Spinal cord (tissue), 10 donors: Measurements from ENCODE around the gene MRPS14. TPM values are rescaled to one million over a fixed set of nuclear protein-coding genes. Genes with fewer than 3 reads are reported as not detected.
"Not testable (repeated sequence)": the region's sequence is repeated elsewhere in the genome, so short reads cannot be mapped to it uniquely, and the experiment has no call there.

Experiments
- DNase-seq, 6 donors: peaks; one replicate each; pipeline versions ENCODE4 v3.0.0 to v3.0.0-alpha.2; 2013 to 2015; ENCODE audit warnings: low spot score in 6 of 6, low read depth in 4 of 6
- H3K27ac ChIP-seq: one replicate; pipeline ENCODE4 v1.5.1; 2013; ENCODE audit warnings: low read depth, low read length, control low read depth
- H3K27me3 ChIP-seq: one replicate; pipeline ENCODE4 v1.6.1; 2013; ENCODE audit warnings: low read length; ENCODE audit not compliant: control insufficient read depth, insufficient read depth
- H3K36me3 ChIP-seq: one replicate; pipeline ENCODE4 v1.6.1; 2013; ENCODE audit warnings: low read length; ENCODE audit not compliant: control insufficient read depth, insufficient read depth
- H3K4me1 ChIP-seq: one replicate; pipeline ENCODE4 v1.6.1; 2013; ENCODE audit warnings: low read length; ENCODE audit not compliant: control insufficient read depth, insufficient read depth
- H3K4me3 ChIP-seq: one replicate; pipeline ENCODE4 v1.5.1; 2013; ENCODE audit warnings: low read depth, low read length, control low read depth
- H3K9me3 ChIP-seq: one replicate; pipeline ENCODE4 v1.6.1; 2013; ENCODE audit warnings: low read length; ENCODE audit not compliant: control insufficient read depth, insufficient read depth
- WGBS: methylation state at CpG from one replicate; pipeline ENCODE4 v1.1.5; 2013; ENCODE audit warnings: missing lambda C conversion rate; ENCODE audit not compliant: insufficient coverage; 5-methylcytosine and 5-hydroxymethylcytosine counted together
- polyA plus RNA-seq, 2 donors: library from polyadenylated mRNA; unstranded; fragments of 120-200 nt; gene quantifications; one replicate each; pipeline ENCODE4 v1.2.1, GENCODE V29; 2013; ENCODE audit not compliant: insufficient read length in 2 of 2
- total RNA-seq, 2 donors: library from RNA; depleted of rRNA in 1 of 2; stranded (reverse); fragments of 120-200 nt in 1 of 2; fragments of >200 nt in 1 of 2; gene quantifications; one replicate each; pipeline versions ENCODE4 v1.2.3 to v1.2.4, GENCODE V29; 2013 to 2014
- donor health status: healthy.

The MRPS14 gene
- total and polyA plus RNA-seq, 4 donors = 42.6 to 58.6 (median 48.1) TPM

GRCh38 chr1:175034775-175035174 lies 11.6 kb upstream of the MRPS14 start:
- DNase-seq = no peak
- Histone ChIP-seq H3K36me3 (no peaks in the 10 kb centered on the region), H3K9me3 (no peaks in the 10 kb centered on the region), H3K27me3 (no peaks in the 10 kb centered on the region), H3K4me1 (peaks cover 5% of the 10 kb centered on the region), H3K27ac (no peak overlapping the region), H3K4me3 (no peak overlapping the region)
- WGBS = no CpG with 5 or more reads among the region's 2 CpGs

DNA sequence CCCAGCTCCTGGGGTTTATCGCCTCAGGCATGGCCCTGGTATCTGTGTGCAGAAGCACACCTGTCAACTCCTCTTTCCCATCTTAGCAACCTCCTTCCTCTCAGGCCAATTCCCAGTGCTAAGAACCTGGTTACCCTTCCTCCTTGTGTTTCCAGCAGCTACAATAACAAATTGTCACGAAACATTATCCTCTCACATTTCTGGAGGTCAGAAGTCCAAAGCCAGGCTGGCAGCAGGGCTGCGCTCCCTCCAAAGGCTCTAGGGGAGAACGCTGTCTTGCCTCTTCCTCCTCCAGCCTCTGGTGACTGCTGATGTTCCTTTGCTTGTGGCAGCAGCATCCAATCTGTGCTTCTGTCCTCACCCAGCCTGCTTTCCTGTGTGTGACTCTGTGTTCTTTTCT lies 10.7 kb upstream of the MRPS14 start:
- H3K4me1 ChIP-seq = peaks cover 8% of the 10 kb centered on the region
- WGBS = 78% methylated on average over 4 of the region's 4 CpGs
- H3K36me3 ChIP-seq = no peaks in the 10 kb centered on the region
- no peaks in the 10 kb centered on the region for H3K27me3 ChIP-seq
- H3K9me3 ChIP-seq = no peaks in the 10 kb centered on the region
- H3K27ac ChIP-seq = no peak overlapping the region
- H3K4me3 ChIP-seq = no peak overlapping the region
- no peak for DNase-seq

- H3K4me1 ChIP-seq = peaks cover 3% of the 10 kb centered on the region
- H3K36me3 ChIP-seq = peaks cover 5% of the 10 kb centered on the region
- DNase-seq = no peak
- H3K9me3 ChIP-seq = no peaks in the 10 kb centered on the region
- H3K27me3 ChIP-seq = no peaks in the 10 kb centered on the region
- WGBS = 83% methylated on average over 1 of the region's 2 CpGs
- H3K4me3 ChIP-seq = no peak overlapping the region
- H3K27ac ChIP-seq = no peak overlapping the region
Observed at GRCh38 chr1:175024773-175025172, 1.5 kb upstream of the MRPS14 start.

- not testable (repeated sequence) for H3K4me1 ChIP-seq, H3K36me3 ChIP-seq, H3K9me3 ChIP-seq, DNase-seq, H3K27me3 ChIP-seq
- WGBS = 90% methylated on average over 2 of the region's 2 CpGs
- Histone ChIP-seq H3K27ac (peak overlapping the region; percentile 89), H3K4me3 (peak overlapping the region; percentile 100)
Observed at GRCh38 chr1:175023922-175024242, 657 bp upstream of the MRPS14 start.

- no peak overlapping the region for H3K4me3 ChIP-seq
- H3K9me3 ChIP-seq = no peaks in the 10 kb centered on the region
- no peaks in the 10 kb centered on the region for H3K4me1 ChIP-seq
- DNase-seq = no peak
- H3K36me3 ChIP-seq = peaks cover 27% of the 10 kb centered on the region
- H3K27me3 ChIP-seq = no peaks in the 10 kb centered on the region
- H3K27ac ChIP-seq = no peak overlapping the region
- WGBS = 80% methylated on average over 1 of the region's 3 CpGs
Observed at GRCh38 chr1:175019524-175019923, 3.7 kb downstream of the MRPS14 start.

DNA sequence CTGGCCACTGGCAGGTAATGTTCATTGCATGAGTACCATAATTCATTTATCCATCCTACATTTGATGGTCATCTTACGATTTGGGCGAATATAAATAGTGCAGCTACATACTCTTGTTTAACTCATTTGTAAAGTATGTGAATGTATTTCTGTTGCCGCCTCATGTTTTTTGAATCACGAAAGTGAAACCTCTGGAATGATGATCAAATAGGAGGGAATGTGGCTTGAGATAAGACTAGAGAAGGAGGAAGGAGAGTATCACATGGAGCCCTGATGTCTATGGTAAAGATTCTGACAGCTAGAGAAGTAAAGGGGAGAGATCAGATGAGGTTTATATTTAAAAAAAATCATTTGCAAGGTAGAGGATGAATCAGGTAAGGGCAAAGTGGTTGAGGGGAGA lies 8.0 kb downstream of the MRPS14 start:
- Histone ChIP-seq H3K27ac (no peak overlapping the region), H3K4me1 (no peaks in the 10 kb centered on the region), H3K4me3 (no peak overlapping the region), H3K9me3 (no peaks in the 10 kb centered on the region), H3K36me3 (peaks cover 28% of the 10 kb centered on the region), H3K27me3 (no peaks in the 10 kb centered on the region)
- no peak for DNase-seq
- WGBS = 100% methylated on average over 2 of the region's 4 CpGs

DNA sequence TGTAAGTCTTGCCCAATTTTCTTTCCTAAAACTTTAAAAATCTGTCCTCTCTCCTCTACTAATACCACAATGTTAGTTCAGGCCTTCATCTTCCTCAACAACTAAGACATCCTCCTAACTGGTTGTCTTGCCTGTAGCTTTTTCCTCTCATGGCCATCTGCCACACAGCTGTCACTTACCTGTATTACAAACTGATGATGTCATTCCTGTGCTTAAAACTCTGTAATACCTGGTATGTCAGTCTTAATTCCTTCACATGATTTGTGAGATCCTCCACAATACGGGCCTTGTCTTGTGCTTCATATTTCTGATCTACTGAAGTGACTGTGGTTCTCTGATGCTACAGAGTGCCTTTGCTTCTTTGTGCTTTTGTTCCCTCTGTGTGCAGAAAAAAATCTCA lies 9.8 kb downstream of the MRPS14 start:
- H3K4me1 ChIP-seq = no peaks in the 10 kb centered on the region
- no peak overlapping the region for H3K27ac ChIP-seq
- no peaks in the 10 kb centered on the region for H3K27me3 ChIP-seq
- no peak overlapping the region for H3K4me3 ChIP-seq
- H3K9me3 ChIP-seq = no peaks in the 10 kb centered on the region
- no peak for DNase-seq
- peaks cover 34% of the 10 kb centered on the region for H3K36me3 ChIP-seq
- no CpG with 5 or more reads among the region's 1 CpG for WGBS

- Histone ChIP-seq H3K4me1 (no peaks in the 10 kb centered on the region), H3K9me3 (no peaks in the 10 kb centered on the region), H3K36me3 (peaks cover 16% of the 10 kb centered on the region), H3K27me3 (no peaks in the 10 kb centered on the region), H3K4me3 (no peak overlapping the region), H3K27ac (no peak overlapping the region)
- WGBS = no CpG with 5 or more reads among the region's 10 CpGs
- no peak for DNase-seq
Observed at GRCh38 chr1:175009532-175009931, 13.7 kb downstream of the MRPS14 start.

DNA sequence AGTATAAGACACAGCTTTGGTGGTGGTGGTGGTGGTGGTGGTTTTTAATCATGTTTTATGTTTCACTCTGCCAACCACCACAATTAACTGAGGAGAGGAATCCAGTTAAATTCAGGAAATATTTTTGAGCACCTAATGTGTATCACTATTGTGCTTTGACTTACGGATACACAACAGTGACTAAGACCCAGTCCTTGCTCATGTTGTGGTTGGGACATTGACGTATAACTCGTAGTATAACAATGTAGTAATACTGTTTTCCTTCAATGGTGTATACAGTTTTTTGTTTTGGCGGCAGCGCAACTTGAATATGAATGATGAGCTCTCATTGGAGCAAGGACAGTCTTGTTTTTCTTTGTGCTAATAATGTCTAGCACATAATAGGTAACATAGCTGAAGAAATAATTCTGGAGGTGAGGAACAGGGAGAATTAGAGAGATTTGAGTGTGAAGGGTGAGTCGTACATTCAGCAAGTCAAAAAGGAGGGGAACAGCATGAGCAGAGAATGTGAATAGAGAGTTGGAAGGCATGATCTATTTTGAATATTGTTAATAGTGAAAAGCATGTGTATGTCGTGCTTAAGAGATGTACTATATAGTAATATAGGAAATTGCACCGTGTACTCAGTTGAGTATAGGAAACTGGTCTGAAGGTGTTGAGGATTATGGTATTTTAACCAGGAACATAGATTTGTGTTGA lies 18.0 kb downstream of the MRPS14 start:
- Histone ChIP-seq H3K27me3 (no peaks in the 10 kb centered on the region), H3K4me3 (no peak overlapping the region), H3K36me3 (peaks cover 11% of the 10 kb centered on the region), H3K9me3 (no peaks in the 10 kb centered on the region), H3K4me1 (peaks cover 4% of the 10 kb centered on the region), H3K27ac (no peak overlapping the region)
- no peak for DNase-seq
- 93% methylated on average over 5 of the region's 8 CpGs for WGBS

DNA sequence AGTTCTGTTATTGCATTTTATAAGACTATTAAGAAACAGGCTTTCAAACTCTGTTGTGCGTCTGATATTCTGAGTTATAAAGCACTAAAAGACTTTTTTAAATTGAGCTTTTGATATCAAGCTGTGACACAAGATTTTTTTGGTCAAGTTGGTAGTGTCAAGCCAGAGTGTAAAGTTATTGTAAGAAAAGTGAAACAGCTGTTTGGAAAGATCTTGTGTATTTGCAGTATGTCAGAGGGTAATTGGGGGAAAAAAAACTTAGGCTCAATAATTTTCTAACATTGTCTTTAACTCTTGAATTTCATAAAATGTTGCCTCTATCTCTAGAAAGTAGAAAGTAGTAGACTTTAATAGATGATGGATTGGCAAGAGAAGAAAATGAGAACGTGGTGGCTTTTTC lies 19.7 kb downstream of the MRPS14 start:
- WGBS = 60% methylated on average over 1 of the region's 2 CpGs
- H3K27ac ChIP-seq = no peak overlapping the region
- peaks cover 5% of the 10 kb centered on the region for H3K36me3 ChIP-seq
- no peak for DNase-seq
- no peak overlapping the region for H3K4me3 ChIP-seq
- peaks cover 8% of the 10 kb centered on the region for H3K4me1 ChIP-seq
- no peaks in the 10 kb centered on the region for H3K27me3 ChIP-seq
- H3K9me3 ChIP-seq = no peaks in the 10 kb centered on the region
